ENCODE results near the gene OLFM2.

The OLFM2 gene

DNA sequence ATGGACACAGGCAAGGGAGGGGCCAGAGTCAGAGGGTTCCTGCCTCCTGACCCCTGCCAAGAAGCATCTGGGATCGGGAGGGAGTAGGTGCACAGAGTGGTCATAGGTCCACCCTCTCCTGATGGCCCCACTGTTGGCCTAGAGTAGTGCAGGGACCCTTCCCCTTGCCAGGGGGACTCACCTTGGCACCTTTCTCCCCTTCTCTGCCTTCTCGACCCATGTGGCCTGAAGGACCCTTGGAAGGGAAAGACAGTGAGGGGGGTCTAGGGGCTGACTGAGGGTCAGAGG is 33.3 kb upstream of the OLFM2 start:
- TF ChIP-seq, protein P1, sequence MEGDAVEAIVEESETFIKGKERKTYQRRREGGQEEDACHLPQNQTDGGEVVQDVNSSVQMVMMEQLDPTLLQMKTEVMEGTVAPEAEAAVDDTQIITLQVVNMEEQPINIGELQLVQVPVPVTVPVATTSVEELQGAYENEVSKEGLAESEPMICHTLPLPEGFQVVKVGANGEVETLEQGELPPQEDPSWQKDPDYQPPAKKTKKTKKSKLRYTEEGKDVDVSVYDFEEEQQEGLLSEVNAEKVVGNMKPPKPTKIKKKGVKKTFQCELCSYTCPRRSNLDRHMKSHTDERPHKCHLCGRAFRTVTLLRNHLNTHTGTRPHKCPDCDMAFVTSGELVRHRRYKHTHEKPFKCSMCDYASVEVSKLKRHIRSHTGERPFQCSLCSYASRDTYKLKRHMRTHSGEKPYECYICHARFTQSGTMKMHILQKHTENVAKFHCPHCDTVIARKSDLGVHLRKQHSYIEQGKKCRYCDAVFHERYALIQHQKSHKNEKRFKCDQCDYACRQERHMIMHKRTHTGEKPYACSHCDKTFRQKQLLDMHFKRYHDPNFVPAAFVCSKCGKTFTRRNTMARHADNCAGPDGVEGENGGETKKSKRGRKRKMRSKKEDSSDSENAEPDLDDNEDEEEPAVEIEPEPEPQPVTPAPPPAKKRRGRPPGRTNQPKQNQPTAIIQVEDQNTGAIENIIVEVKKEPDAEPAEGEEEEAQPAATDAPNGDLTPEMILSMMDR (IDR thresholded peaks at IDR 0.05; ENCODE audit: insufficient read depth, low read length, poor library complexity, severe bottlenecking): no peak
- Histone ChIP-seq H3K27me3 (replicated peaks; ENCODE audit: control insufficient read depth, insufficient read depth, low read length) (no peaks in the 10 kb centered on the region; the same call in 1 of the 2 replicates), H3K4me3 (replicated peaks; ENCODE audit: low read depth, low read length) (no peak overlapping the region), H3K36me3 (ENCODE audit: control insufficient read depth, insufficient read depth, low read length) (no peaks in the 10 kb centered on the region)
- DNase-seq (ENCODE audit: extremely low read depth, insufficient read length): no peak

DNA sequence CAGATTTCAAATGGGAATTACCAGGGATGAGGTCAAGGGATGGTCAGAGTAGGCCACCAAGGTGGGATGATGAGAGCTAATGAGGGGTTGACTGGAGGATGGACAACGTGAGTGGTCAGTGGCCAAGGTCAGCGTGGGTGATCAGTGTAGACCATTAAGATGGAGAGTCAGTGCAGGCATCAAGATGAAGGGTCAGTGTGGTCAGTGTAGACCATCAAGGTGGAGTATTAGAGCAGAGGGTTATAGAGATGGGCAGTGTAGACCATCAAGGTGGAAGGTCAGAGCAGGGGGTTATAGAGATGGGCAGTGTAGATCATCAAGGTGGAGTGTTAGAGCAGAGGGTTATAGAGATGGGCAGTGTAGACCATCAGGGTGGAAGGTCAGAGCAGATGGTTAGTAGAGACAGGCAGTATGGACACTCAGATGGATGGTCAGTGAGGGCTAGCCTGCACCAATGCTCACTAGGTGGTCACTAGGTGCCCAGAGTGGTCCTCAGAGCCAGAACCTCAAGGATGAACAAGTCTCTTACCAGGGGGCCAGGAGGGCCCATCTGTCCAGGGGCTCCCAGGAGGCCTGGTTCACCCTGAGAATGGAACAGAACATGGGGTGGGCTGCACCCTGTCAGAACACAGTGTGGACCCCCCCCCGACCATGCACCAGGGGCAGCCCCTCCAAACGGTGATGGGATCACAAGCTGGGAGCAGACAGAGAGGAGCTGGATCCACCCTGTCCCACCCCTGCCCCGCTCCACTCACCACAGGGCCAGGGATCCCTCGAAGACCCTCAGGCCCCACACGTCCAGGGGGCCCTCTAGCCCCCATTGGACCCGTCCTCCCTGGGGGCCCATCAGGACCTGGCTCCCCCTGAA is 32.7 kb upstream of the OLFM2 start:
- Histone ChIP-seq H3K36me3 (ENCODE audit: control insufficient read depth, insufficient read depth, low read length) (no peaks in the 10 kb centered on the region), H3K4me3 (replicated peaks; ENCODE audit: low read depth, low read length) (no peak overlapping the region), H3K27me3 (replicated peaks; ENCODE audit: control insufficient read depth, insufficient read depth, low read length) (no peaks in the 10 kb centered on the region; the same call in 1 of the 2 replicates)
- no peak for DNase-seq (ENCODE audit: extremely low read depth, insufficient read length)
- TF ChIP-seq, protein P1 (IDR thresholded peaks at IDR 0.05; ENCODE audit: insufficient read depth, low read length, poor library complexity, severe bottlenecking): no peak

DNA sequence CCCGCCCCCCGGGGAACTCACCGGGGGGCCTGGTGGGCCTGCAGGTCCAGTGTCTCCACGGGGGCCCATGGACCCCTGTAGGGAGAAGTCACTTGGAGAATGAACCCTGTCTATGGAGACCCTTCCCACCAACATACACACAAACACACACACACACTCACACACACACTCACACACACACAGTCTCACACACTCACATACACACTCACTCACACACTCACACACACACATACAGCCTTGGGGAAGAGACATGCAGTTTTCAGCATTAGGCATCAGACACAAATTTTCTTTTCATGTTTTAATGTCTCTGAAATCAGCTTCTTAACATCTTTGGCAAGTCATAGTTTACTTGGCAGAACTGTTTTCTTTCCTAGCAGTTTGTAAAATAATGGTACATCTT is 31.0 kb upstream of the OLFM2 start:
- no peak for DNase-seq (ENCODE audit: extremely low read depth, insufficient read length)
- no peaks in the 10 kb centered on the region for H3K36me3 ChIP-seq (ENCODE audit: control insufficient read depth, insufficient read depth, low read length)
- H3K27me3 ChIP-seq (replicated peaks; ENCODE audit: control insufficient read depth, insufficient read depth, low read length): no peaks in the 10 kb centered on the region; the same call in 1 of the 2 replicates
- H3K4me3 ChIP-seq (replicated peaks; ENCODE audit: low read depth, low read length): no peak overlapping the region
- TF ChIP-seq, protein P1 (IDR thresholded peaks at IDR 0.05; ENCODE audit: insufficient read depth, low read length, poor library complexity, severe bottlenecking): no peak

DNA sequence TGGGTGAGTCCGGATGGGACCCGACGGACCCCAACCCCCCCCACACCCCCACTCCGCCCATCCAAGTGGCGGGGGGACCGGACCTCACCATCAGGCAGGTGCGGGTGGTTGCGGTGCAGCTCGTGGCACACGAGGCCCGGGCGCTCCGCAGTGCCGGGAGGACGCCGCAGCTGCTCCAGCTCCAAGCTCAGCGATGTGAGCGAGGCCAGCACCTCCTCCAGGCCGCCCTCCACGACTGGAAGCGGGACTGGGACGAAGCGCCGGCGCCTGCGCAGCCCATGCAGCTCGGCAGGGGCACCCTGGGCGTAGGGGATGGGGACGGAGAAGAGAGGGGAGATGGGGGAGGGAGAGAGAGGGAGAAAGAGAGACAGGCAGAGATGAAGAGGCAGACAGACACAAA is 30.1 kb upstream of the OLFM2 start:
- H3K36me3 ChIP-seq (ENCODE audit: control insufficient read depth, insufficient read depth, low read length): no peaks in the 10 kb centered on the region
- no peak overlapping the region for H3K4me3 ChIP-seq (replicated peaks; ENCODE audit: low read depth, low read length)
- H3K27me3 ChIP-seq (replicated peaks; ENCODE audit: control insufficient read depth, insufficient read depth, low read length): no peaks in the 10 kb centered on the region; the same call in 1 of the 2 replicates
- TF ChIP-seq, protein P1 (IDR thresholded peaks at IDR 0.05; ENCODE audit: insufficient read depth, low read length, poor library complexity, severe bottlenecking): no peak
- DNase-seq (ENCODE audit: extremely low read depth, insufficient read length): no peak

DNA sequence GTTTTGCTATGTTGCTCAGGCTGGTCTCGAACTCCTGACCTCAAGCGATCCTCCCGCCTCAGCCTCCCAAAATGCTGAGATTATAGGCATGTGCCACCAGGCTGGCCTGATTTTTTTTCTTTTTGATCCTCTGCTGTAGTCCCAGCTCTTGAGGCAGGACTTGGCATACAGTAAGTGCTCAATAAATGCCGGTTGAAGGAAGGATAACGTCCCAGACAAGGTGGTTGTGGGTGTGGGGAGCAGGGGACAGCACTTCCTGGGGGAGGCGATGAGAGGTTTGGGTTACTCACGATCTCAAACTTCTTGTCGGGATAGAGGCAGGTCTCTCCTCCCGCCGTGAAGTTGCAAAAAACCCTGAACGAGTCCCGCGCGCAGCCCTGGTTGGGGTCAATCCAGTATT is 29.7 kb upstream of the OLFM2 start:
- H3K36me3 ChIP-seq (ENCODE audit: control insufficient read depth, insufficient read depth, low read length): no peaks in the 10 kb centered on the region
- no peak for DNase-seq (ENCODE audit: extremely low read depth, insufficient read length)
- H3K27me3 ChIP-seq (replicated peaks; ENCODE audit: control insufficient read depth, insufficient read depth, low read length): no peaks in the 10 kb centered on the region; the same call in 1 of the 2 replicates
- TF ChIP-seq, protein P1 (IDR thresholded peaks at IDR 0.05; ENCODE audit: insufficient read depth, low read length, poor library complexity, severe bottlenecking): no peak
- H3K4me3 ChIP-seq (replicated peaks; ENCODE audit: low read depth, low read length): no peak overlapping the region

Measured in GM06990 (cell line).